HCT116 (cell line): Measurements from ENCODE around the gene UMPS.

Source experiments
- CBX3 ChIP-seq: IDR thresholded peaks from 2 replicates; pipeline ENCODE4 v1.6.1; 2012; ENCODE audit warnings: low read depth
- REST ChIP-seq: IDR thresholded peaks from 2 replicates; pipeline ENCODE4 v1.6.1; 2012; ENCODE audit warnings: low read depth

DNA sequence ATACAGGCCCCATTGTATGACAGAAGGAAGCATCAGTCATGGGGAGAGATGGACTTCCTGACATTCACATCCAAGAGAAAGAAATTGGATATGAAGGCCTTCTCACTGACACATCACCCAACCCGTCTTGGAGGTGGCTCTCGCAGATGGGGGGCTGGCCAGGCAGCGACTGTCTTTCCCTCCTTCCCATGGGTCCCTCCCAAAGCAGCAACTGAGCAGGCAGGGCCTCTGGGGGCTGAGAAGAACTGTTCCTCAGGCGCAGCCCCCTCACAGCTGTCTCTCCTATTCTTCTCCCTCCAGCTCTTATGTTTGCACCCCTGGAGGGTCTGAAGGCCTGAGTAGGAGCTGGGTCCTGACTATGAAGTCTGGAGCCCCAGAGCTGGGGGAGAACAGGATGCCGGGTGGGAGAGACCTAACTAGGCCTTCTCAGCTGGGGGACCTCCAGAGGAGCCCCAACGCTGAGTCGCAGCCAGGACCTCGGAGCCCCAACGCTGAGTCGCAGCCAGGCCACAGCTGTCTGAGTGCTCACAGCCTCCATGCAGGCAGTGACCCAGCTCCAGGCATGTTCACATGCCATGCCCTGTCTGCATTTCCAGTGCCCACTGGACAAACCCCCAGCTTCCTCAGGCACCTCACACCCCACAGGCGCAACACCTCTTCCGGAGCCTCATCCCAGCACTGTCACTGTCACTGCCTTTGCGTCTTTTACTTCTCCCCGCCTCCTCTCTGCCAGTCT, 29.6 kb downstream of the UMPS start:
- TF ChIP-seq REST: no peak
- TF ChIP-seq CBX3: no peak
